Measurements from ENCODE around the gene RNF167.

- TF ChIP-seq CTCF (IDR thresholded peaks at IDR 0.05; ENCODE audit: poor library complexity), result no peak
- no peak for TF ChIP-seq EZH2 (IDR thresholded peaks at IDR 0.05; ENCODE audit: borderline replicate concordance)
Measured at GRCh38 chr17:4940555-4941318, 669 bp downstream of the RNF167 start.
